HepG2 (cell line): Measurements from ENCODE around the gene CCDC88A. TPM values are rescaled to one million over a fixed set of nuclear protein-coding genes. Genes with fewer than 3 reads are reported as not detected.
A peak's percentile ranks its signal among the peaks of the same experiment; 100 is the strongest.

Source experiments
- AGO1 ChIP-seq: fragments of 200-400 bp; formaldehyde crosslinking; IDR thresholded peaks from 2 replicates; pipeline ENCODE4 v1.6.1; 2017; ENCODE audit warnings: mild to moderate bottlenecking, low read depth, low read length, moderate library complexity; ENCODE audit not compliant: poor library complexity, severe bottlenecking
- ATAD3A ChIP-seq: sonication (generic); formaldehyde crosslinking; IDR thresholded peaks from 2 replicates; pipeline ENCODE4 v1.4.0; 2020; ENCODE audit warnings: missing genetic modification reagents
- ATF7 ChIP-seq, 2 experiments: fragments of 450-650 bp in 1 of 2; sonication (generic) in 1 of 2; formaldehyde crosslinking in 1 of 2; IDR thresholded peaks; 2 replicates each; pipeline versions ENCODE4 v1.4.0 to v1.6.1; 2016 to 2020; ENCODE audit warnings: antibody characterized with exemption in 1 of 2, mild to moderate bottlenecking in 1 of 2, missing genetic modification reagents in 1 of 2
- CENPX ChIP-seq: sonication (generic); formaldehyde crosslinking; IDR thresholded peaks from 2 replicates; pipeline ENCODE4 v1.9.0; 2021; ENCODE audit warnings: mild to moderate bottlenecking, missing genetic modification reagents, moderate library complexity
- HOXA9 ChIP-seq: sonication (generic); formaldehyde crosslinking; IDR thresholded peaks from 2 replicates; pipeline ENCODE4 v1.8.1; 2022; ENCODE audit warnings: missing genetic modification reagents, mild to moderate bottlenecking, moderate library complexity, borderline replicate concordance
- KDM5A ChIP-seq: fragments of 200-600 bp; sonication (generic); IDR thresholded peaks from 2 replicates; pipeline ENCODE4 v1.7.0; 2018; ENCODE audit warnings: antibody characterized with exemption, mild to moderate bottlenecking, low read length, borderline replicate concordance
- KMT2B ChIP-seq: IDR thresholded peaks from 2 replicates; pipeline ENCODE4 v1.6.1; 2016; ENCODE audit warnings: missing genetic modification reagents, missing compliant biosample characterization
- MATR3 ChIP-seq: sonication (generic); formaldehyde crosslinking; IDR thresholded peaks from 2 replicates; pipeline ENCODE4 v1.4.0; 2020; ENCODE audit warnings: missing genetic modification reagents
- NFE2L2 ChIP-seq: fragments of 150-350 bp; IDR thresholded peaks from 2 replicates; pipeline ENCODE4 v1.6.1; 2014; ENCODE audit warnings: low read length
- RFXANK ChIP-seq: IDR thresholded peaks from 2 replicates; pipeline ENCODE4 v1.6.1; 2016
- TOE1 ChIP-seq: sonication (generic); formaldehyde crosslinking; IDR thresholded peaks from 2 replicates; pipeline ENCODE4 v1.4.0; 2020; ENCODE audit warnings: mild to moderate bottlenecking, missing genetic modification reagents
- ZFX ChIP-seq: sonication (generic); formaldehyde crosslinking; IDR thresholded peaks from 2 replicates; pipeline ENCODE4 v1.4.0; 2020; ENCODE audit warnings: mild to moderate bottlenecking, low read depth, missing genetic modification reagents, moderate library complexity
- ZNF124 ChIP-seq: sonication (generic); formaldehyde crosslinking; IDR thresholded peaks from 2 replicates; pipeline ENCODE4 v1.4.0; 2020; ENCODE audit warnings: missing genetic modification reagents
- ZNF143 ChIP-seq: sonication (generic); formaldehyde crosslinking; IDR thresholded peaks from 2 replicates; pipeline ENCODE4 v1.4.0; 2020; ENCODE audit warnings: missing genetic modification reagents
- ZNF557 ChIP-seq: sonication (generic); formaldehyde crosslinking; IDR thresholded peaks from 2 replicates; pipeline ENCODE4 v1.4.0; 2020; ENCODE audit warnings: missing genetic modification reagents
- ZNF75D ChIP-seq: sonication (generic); formaldehyde crosslinking; IDR thresholded peaks from 2 replicates; pipeline ENCODE4 v1.8.1; 2023; ENCODE audit warnings: missing genetic modification reagents, mild to moderate bottlenecking, borderline replicate concordance
- polyA plus RNA-seq, 8 experiments: library from polyadenylated mRNA; depleted of rRNA in 3 of 8; stranded (reverse) in 7 of 8; unstranded in 1 of 8; fragments of >200 nt; fragmentation: Illumina TruSeq in 4 of 8; extraction: Trizol in 4 of 8; gene quantifications; 2 replicates each; pipeline versions ENCODE4 v1.2.1 to v1.2.3, GENCODE V29; 2011 to 2016; ENCODE audit warnings: low read depth in 4 of 8, missing spikeins in 1 of 8, mixed read lengths in 1 of 8; ENCODE audit not compliant: insufficient read depth in 1 of 8
- total RNA-seq, 5 experiments: library from RNA; depleted of rRNA; stranded (reverse); fragments of >200 nt; fragmentation: Illumina TruSeq; extraction: Trizol; gene quantifications; 2 replicates each; pipeline ENCODE4 v1.2.3, GENCODE V29; 2016; ENCODE audit warnings: low read depth in 1 of 5
- TF ChIP-seq, protein P1 (sequence below): sonication (generic); formaldehyde crosslinking; IDR thresholded peaks from 2 replicates; pipeline ENCODE4 v1.8.0; 2022; ENCODE audit warnings: mild to moderate bottlenecking, missing genetic modification reagents, moderate library complexity
- TF ChIP-seq, protein P2 (sequence below): sonication (generic); formaldehyde crosslinking; conservative IDR thresholded peaks from 2 replicates; pipeline ENCODE4 v1.4.0; 2020; ENCODE audit warnings: missing genetic modification reagents
- TF ChIP-seq, protein P3 (sequence below): sonication (generic); formaldehyde crosslinking; IDR thresholded peaks from 2 replicates; pipeline ENCODE4 v1.5.0; 2020; ENCODE audit warnings: missing genetic modification reagents, mild to moderate bottlenecking, borderline replicate concordance
- TF ChIP-seq, protein P4 (sequence below): IDR thresholded peaks from 2 replicates; pipeline ENCODE4 v1.6.1; 2012; ENCODE audit warnings: low read depth, low read length, improper control_type of control experiment
- TF ChIP-seq, protein P5 (sequence below): sonication (generic); formaldehyde crosslinking; IDR thresholded peaks from 2 replicates; pipeline ENCODE4 v1.4.0; 2020; ENCODE audit warnings: missing genetic modification reagents

Gene CCDC88A
- total and polyA plus RNA-seq, 2 of the 13 experiments (the other 11 are each of a cell fraction or from before 2014, with no cell fraction given) = 43.2 to 84.1 TPM

DNA sequence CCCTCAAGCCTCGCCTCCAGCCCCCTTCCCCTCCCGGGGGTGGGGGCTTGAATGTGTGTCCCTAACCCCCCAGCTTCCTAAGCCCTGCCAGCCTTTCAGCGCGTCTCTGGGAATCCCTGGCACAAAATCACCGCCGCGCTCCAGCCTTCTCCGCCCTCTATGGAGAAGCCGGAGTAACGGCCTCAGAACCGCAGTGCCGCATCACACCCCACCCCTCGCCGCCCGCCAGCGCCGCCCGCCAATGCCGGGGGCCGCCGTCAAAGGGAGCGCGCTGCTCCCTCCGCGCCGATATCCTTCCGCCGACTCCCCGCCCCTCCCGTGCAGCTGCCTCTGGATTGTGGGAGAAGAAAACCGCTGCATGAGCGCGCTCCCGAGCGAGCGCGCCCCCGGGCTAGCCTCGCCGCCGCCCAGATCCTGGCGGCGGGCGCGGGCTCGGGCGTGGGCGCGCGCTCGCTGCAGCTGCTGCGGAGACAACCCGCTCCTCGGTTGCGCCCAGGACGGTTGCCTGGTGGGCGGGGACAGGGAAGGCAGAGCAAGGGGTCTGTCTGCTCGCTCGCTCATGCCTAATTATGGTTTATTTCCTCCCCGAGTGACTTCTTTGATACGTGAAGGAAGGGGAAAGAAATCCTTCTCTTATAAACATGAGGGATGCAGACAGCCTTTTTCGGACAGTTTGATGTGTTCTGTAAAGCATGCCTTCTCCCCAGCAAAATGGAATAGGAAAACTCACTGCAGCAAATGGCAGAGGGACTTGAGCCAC lies at the start of gene CCDC88A (continued):
- peak; percentile 84 for TF ChIP-seq ZFX (CRISPR knock-in tag)
- TF ChIP-seq, protein P1, sequence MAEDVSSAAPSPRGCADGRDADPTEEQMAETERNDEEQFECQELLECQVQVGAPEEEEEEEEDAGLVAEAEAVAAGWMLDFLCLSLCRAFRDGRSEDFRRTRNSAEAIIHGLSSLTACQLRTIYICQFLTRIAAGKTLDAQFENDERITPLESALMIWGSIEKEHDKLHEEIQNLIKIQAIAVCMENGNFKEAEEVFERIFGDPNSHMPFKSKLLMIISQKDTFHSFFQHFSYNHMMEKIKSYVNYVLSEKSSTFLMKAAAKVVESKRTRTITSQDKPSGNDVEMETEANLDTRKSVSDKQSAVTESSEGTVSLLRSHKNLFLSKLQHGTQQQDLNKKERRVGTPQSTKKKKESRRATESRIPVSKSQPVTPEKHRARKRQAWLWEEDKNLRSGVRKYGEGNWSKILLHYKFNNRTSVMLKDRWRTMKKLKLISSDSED (CRISPR knock-in tag) = 0 out of 2 replicates have a peak, but pooled peaks have one; percentile 23
- TF ChIP-seq RFXANK (CRISPR knock-in tag) = peak; percentile 85; the same call in 1 of the 2 replicates
- TF ChIP-seq, protein P2, sequence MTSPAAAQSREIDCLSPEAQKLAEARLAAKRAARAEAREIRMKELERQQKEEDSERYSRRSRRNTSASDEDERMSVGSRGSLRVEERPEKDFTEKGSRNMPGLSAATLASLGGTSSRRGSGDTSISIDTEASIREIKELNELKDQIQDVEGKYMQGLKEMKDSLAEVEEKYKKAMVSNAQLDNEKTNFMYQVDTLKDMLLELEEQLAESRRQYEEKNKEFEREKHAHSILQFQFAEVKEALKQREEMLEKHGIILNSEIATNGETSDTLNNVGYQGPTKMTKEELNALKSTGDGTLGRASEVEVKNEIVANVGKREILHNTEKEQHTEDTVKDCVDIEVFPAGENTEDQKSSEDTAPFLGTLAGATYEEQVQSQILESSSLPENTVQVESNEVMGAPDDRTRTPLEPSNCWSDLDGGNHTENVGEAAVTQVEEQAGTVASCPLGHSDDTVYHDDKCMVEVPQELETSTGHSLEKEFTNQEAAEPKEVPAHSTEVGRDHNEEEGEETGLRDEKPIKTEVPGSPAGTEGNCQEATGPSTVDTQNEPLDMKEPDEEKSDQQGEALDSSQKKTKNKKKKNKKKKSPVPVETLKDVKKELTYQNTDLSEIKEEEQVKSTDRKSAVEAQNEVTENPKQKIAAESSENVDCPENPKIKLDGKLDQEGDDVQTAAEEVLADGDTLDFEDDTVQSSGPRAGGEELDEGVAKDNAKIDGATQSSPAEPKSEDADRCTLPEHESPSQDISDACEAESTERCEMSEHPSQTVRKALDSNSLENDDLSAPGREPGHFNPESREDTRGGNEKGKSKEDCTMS (CRISPR knock-in tag) = peak; percentile 82; the same call in 1 of the 2 replicates
- TF ChIP-seq NFE2L2 = no peak
- TF ChIP-seq ZNF557 (CRISPR knock-in tag) = 0 out of 2 replicates have a peak, but pooled peaks have one; percentile 65
- TF ChIP-seq, protein P3, sequence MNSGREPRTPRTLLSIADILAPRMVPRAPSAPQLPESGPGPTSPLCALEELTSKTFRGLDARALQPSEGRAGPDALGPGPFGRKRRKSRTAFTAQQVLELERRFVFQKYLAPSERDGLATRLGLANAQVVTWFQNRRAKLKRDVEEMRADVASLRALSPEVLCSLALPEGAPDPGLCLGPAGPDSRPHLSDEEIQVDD (CRISPR knock-in tag) = peak; percentile 32; the same call in 1 of the 2 replicates
- peak; percentile 99 for TF ChIP-seq ZNF124 (CRISPR knock-in tag)
- peak; percentile 47; the same call in 1 of the 2 replicates for TF ChIP-seq ATAD3A (CRISPR knock-in tag)
- TF ChIP-seq ATF7 (IDR thresholded peaks at IDR 0.05) = no peak
- TF ChIP-seq ATF7 (CRISPR knock-in tag; IDR thresholded peaks at IDR 0.05) = peak; percentile 78; the same call in 1 of the 2 replicates
- TF ChIP-seq ZNF75D = peak; percentile 92; the same call in 1 of the 2 replicates
- TF ChIP-seq, protein P4, sequence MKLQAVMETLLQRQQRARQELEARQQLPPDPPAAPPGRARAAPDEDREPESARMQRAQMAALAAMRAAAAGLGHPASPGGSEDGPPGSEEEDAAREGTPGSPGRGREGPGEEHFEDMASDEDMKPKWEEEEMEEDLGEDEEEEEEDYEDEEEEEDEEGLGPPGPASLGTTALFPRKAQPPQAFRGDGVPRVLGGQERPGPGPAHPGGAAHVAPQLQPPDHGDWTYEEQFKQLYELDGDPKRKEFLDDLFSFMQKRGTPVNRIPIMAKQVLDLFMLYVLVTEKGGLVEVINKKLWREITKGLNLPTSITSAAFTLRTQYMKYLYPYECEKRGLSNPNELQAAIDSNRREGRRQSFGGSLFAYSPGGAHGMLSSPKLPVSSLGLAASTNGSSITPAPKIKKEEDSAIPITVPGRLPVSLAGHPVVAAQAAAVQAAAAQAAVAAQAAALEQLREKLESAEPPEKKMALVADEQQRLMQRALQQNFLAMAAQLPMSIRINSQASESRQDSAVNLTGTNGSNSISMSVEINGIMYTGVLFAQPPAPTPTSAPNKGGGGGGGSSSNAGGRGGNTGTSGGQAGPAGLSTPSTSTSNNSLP = peak; percentile 82
- peak; percentile 94 for TF ChIP-seq KDM5A
- no peak for TF ChIP-seq CENPX (CRISPR knock-in tag)
- TF ChIP-seq TOE1 (CRISPR knock-in tag) = no peak; the same call in none of the 2 replicates
- TF ChIP-seq, protein P5, sequence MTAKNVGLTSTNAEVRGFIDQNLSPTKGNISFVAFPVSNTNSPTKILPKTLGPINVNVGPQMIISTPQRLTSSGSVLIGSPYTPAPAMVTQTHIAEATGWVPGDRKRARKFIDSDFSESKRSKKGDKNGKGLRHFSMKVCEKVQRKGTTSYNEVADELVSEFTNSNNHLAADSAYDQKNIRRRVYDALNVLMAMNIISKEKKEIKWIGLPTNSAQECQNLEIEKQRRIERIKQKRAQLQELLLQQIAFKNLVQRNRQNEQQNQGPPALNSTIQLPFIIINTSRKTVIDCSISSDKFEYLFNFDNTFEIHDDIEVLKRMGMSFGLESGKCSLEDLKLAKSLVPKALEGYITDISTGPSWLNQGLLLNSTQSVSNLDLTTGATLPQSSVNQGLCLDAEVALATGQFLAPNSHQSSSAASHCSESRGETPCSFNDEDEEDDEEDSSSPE = peak; percentile 96
- no peak for TF ChIP-seq AGO1
- no peak for TF ChIP-seq MATR3 (CRISPR knock-in tag)
- peak; percentile 79 for TF ChIP-seq ZNF143 (CRISPR knock-in tag)
- TF ChIP-seq KMT2B (CRISPR knock-in tag) = peak; percentile 99
- TF ChIP-seq HOXA9 (CRISPR knock-in tag) = peak; percentile 93
